CD4-positive, alpha-beta T cell (primary cell): ENCODE measurements around the gene GALNT14. TPM values are rescaled to one million over a fixed set of nuclear protein-coding genes. Genes with fewer than 3 reads are reported as not detected.

Experiments used
- ATAC-seq: fragments of 200-7000 bp; cut with Tn5 transposase; one replicate; pipeline ENCODE4 v1.10.0; 2022; ENCODE audit warnings: mild to moderate bottlenecking; ENCODE audit not compliant: poor library complexity
- CTCF ChIA-PET: fragments of 350-600 bp; sonication (Branson Sonifier 250); formaldehyde crosslinking; loops from one replicate; lab custom pipeline; 2021; ENCODE audit warnings: antibody characterized with exemption, inconsistent platforms; lab: Charles Lee
- POLR2A ChIA-PET: fragments of 350-600 bp; sonication (Branson Sonifier 250); formaldehyde crosslinking; loops from one replicate; lab custom pipeline; 2021; ENCODE audit warnings: antibody characterized with exemption, inconsistent platforms; lab: Charles Lee
- DNase-seq, 14 experiments: peaks; one replicate each; pipeline ENCODE4 v3.0.0-alpha.2; 2013 to 2020; ENCODE audit warnings: mixed read lengths in 2 of 14
- H3K27ac ChIP-seq, 2 donors: one replicate each; pipeline versions ENCODE4 v1.5.1 to v1.7.0; 2013; ENCODE audit warnings: low read length in 2 of 2, low read depth in 1 of 2, mild to moderate bottlenecking in 1 of 2
- H3K27me3 ChIP-seq, 2 experiments: 1 replicate in 1 of 2; 2 replicates in 1 of 2; pipeline versions ENCODE4 v1.6.1 to v1.7.0; 2013; ENCODE audit warnings: low read length in 2 of 2, control low read depth in 1 of 2, mild to moderate bottlenecking in 1 of 2, moderate library complexity in 1 of 2; ENCODE audit not compliant: insufficient read depth in 2 of 2, control insufficient read depth in 1 of 2
- H3K36me3 ChIP-seq: one replicate; pipeline ENCODE4 v1.6.1; 2013; ENCODE audit warnings: low read length, control low read depth; ENCODE audit not compliant: insufficient read depth
- H3K4me1 ChIP-seq: one replicate; pipeline ENCODE4 v1.6.1; 2013; ENCODE audit warnings: low read length, control low read depth; ENCODE audit not compliant: insufficient read depth
- H3K4me3 ChIP-seq: one replicate; pipeline ENCODE4 v1.5.1; 2013; ENCODE audit warnings: mild to moderate bottlenecking, low read length, moderate library complexity
- H3K9me3 ChIP-seq, 2 experiments: 1 replicate in 1 of 2; 2 replicates in 1 of 2; pipeline versions ENCODE4 v1.6.1 to v1.7.0; 2013; ENCODE audit warnings: low read length in 2 of 2, mild to moderate bottlenecking in 2 of 2, control low read depth in 1 of 2, moderate library complexity in 1 of 2; ENCODE audit not compliant: control insufficient read depth in 1 of 2, insufficient read depth in 1 of 2
- H3K27ac Mint-ChIP-seq: one replicate; pipeline ENCODE4 v1.8.0; 2020; ENCODE audit warnings: mixed read lengths
- H3K27me3 Mint-ChIP-seq: one replicate; pipeline ENCODE4 v1.8.0; 2021; ENCODE audit warnings: mixed read lengths
- H3K36me3 Mint-ChIP-seq: one replicate; pipeline ENCODE4 v1.8.0; 2021; ENCODE audit warnings: low read depth, mixed read lengths
- H3K4me1 Mint-ChIP-seq: one replicate; pipeline ENCODE4 v1.8.0; 2021; ENCODE audit warnings: low read depth, mixed read lengths
- H3K4me3 Mint-ChIP-seq: one replicate; pipeline ENCODE4 v1.8.0; 2020; ENCODE audit warnings: mild to moderate bottlenecking, mixed read lengths
- H3K9me3 Mint-ChIP-seq: one replicate; pipeline ENCODE4 v1.8.0; 2020; ENCODE audit warnings: mixed read lengths
- intact Hi-C, 2 experiments: fragments of 100-400 bp; cut with DNase I in 1 of 2; cut with micrococcal nuclease in 1 of 2; formaldehyde crosslinking; loops; one replicate each; pipeline versions ENCODE4 v1.15.1 to v1.9.0; 2023 to 2025; cut with DNase I, micrococcal nuclease
- total RNA-seq, 174 experiments: library from RNA in 2 of 174; stranded (reverse) in 2 of 174; gene quantifications; one replicate each; pipeline ENCODE4 v1.2.3 and lab custom pipeline; 2021 to 2026
- TF ChIP-seq, protein P1 (sequence below): fragments of 200-600 bp; IDR thresholded peaks from one replicate; pipeline ENCODE4 v1.8.0; 2022; ENCODE audit warnings: antibody characterized with exemption, mild to moderate bottlenecking

GALNT14 gene
- total RNA-seq, 2 experiments from 2014 or later = not detected

- Histone ChIP-seq H3K36me3 (no peaks in the 10 kb centered on the region), H3K27me3 (peaks cover 0 to 4% of the 10 kb centered on the region in 2 experiments), H3K27ac (no peak overlapping the region), H3K4me3 (no peak overlapping the region), H3K9me3 (peaks cover 1 to 17% of the 10 kb centered on the region in 2 experiments), H3K4me1 (no peaks in the 10 kb centered on the region)
- peaks cover 6% of the 10 kb centered on the region for H3K27me3 Mint-ChIP-seq
- H3K27ac Mint-ChIP-seq = no peak overlapping the region
- ChIA-PET CTCF (no interaction called here), POLR2A (no interaction called here)
- no peak overlapping the region for H3K4me3 Mint-ChIP-seq
- TF ChIP-seq, protein P1, sequence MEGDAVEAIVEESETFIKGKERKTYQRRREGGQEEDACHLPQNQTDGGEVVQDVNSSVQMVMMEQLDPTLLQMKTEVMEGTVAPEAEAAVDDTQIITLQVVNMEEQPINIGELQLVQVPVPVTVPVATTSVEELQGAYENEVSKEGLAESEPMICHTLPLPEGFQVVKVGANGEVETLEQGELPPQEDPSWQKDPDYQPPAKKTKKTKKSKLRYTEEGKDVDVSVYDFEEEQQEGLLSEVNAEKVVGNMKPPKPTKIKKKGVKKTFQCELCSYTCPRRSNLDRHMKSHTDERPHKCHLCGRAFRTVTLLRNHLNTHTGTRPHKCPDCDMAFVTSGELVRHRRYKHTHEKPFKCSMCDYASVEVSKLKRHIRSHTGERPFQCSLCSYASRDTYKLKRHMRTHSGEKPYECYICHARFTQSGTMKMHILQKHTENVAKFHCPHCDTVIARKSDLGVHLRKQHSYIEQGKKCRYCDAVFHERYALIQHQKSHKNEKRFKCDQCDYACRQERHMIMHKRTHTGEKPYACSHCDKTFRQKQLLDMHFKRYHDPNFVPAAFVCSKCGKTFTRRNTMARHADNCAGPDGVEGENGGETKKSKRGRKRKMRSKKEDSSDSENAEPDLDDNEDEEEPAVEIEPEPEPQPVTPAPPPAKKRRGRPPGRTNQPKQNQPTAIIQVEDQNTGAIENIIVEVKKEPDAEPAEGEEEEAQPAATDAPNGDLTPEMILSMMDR = no peak
- no peak for ATAC-seq
- no peaks in the 10 kb centered on the region for H3K4me1 Mint-ChIP-seq
- no peak for DNase-seq
- no peaks in the 10 kb centered on the region for H3K36me3 Mint-ChIP-seq
- H3K9me3 Mint-ChIP-seq = peaks cover 15% of the 10 kb centered on the region
- intact Hi-C loops = no loop called here
Observed at GRCh38 chr2:31033032-31033431, 105.2 kb downstream of the GALNT14 start.

DNA sequence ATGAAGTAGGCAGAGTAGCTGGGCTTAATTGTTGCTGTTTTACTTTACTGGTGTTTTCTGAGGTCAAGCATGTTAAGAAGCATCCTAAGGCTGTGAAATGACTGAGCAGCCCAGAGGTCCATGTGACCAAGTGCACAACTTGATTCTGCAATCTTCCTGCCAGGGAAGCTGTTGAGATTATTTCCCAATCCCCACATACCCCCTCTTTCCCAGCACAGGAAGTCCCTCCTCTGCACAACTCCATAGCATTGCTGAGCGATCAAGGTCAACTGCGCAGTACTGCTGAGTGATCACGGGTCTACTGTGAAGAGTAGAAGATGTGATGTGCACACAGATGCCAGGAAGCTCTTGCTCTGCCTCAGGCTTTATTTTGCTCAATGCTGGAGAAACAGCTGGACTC, 105.8 kb downstream of the GALNT14 start:
- peaks cover 0 to 4% of the 10 kb centered on the region in 2 experiments for H3K27me3 ChIP-seq
- ChIA-PET CTCF (no interaction called here), POLR2A (no interaction called here)
- H3K27me3 Mint-ChIP-seq = peaks cover 6% of the 10 kb centered on the region
- no peaks in the 10 kb centered on the region for H3K36me3 Mint-ChIP-seq
- no peak overlapping the region for H3K27ac ChIP-seq
- peaks cover 0 to 14% of the 10 kb centered on the region in 2 experiments for H3K9me3 ChIP-seq
- TF ChIP-seq, protein P1 = no peak
- H3K36me3 ChIP-seq = no peaks in the 10 kb centered on the region
- ATAC-seq (no peak), DNase-seq (no peak)
- no peaks in the 10 kb centered on the region for H3K4me1 ChIP-seq
- no peak overlapping the region for H3K4me3 Mint-ChIP-seq
- H3K27ac Mint-ChIP-seq = no peak overlapping the region
- no peaks in the 10 kb centered on the region for H3K4me1 Mint-ChIP-seq
- intact Hi-C loops = no loop called here
- H3K4me3 ChIP-seq = no peak overlapping the region
- peaks cover 12% of the 10 kb centered on the region for H3K9me3 Mint-ChIP-seq

DNA sequence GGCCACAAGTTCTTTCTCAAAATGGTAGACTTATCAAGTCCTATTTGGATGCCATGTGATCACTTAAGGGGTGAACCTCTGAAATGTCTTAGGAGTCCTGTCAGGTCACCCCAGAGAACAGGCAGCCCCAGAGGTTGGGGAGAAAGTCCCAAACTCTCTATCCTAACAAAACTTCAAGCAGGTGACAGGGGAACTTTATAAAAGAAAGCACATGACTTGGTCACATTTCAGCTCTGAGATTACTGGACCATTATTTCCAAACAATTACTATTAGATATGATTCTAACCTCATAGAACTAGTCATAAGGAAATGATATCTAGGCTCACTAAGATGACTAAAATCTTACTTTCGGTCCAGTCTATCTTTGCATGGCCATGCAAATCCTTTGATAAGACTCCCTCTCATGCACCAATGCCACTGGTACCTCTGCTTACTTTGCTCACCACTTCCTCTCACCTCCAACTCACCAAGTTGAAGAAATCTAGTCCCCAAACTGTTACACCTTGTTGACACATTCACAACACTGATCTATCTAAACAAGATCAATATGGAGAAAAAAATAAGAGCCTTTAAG, 107.0 kb downstream of the GALNT14 start:
- H3K36me3 ChIP-seq = no peaks in the 10 kb centered on the region
- no peaks in the 10 kb centered on the region for H3K4me1 Mint-ChIP-seq
- DNase-seq = no peak
- ChIA-PET POLR2A (no interaction called here), CTCF (no interaction called here)
- H3K9me3 Mint-ChIP-seq = peaks cover 3% of the 10 kb centered on the region
- TF ChIP-seq, protein P1 = no peak
- H3K9me3 ChIP-seq = peaks cover 0 to 2% of the 10 kb centered on the region in 2 experiments
- H3K4me3 ChIP-seq = no peak overlapping the region
- H3K4me3 Mint-ChIP-seq = no peak overlapping the region
- H3K27me3 ChIP-seq = peaks cover 0 to 4% of the 10 kb centered on the region in 2 experiments
- ATAC-seq = no peak
- H3K4me1 ChIP-seq = no peaks in the 10 kb centered on the region
- H3K27ac Mint-ChIP-seq = no peak overlapping the region
- no peak overlapping the region for H3K27ac ChIP-seq
- intact Hi-C loops = no loop called here
- no peaks in the 10 kb centered on the region for H3K36me3 Mint-ChIP-seq
- H3K27me3 Mint-ChIP-seq = peaks cover 6% of the 10 kb centered on the region
